H1 (cell line): ENCODE results near the gene SRPRA.

Source experiments
- EGR1 ChIP-seq: IDR thresholded peaks from 2 replicates; pipeline ENCODE4 v1.6.1; 2011; ENCODE audit warnings: low read depth, low read length, borderline replicate concordance
- EP300 ChIP-seq, 2 experiments: IDR thresholded peaks; 1 replicate in 1 of 2; 2 replicates in 1 of 2; pipeline ENCODE4 v1.6.1; 2011 to 2012; ENCODE audit warnings: low read depth in 2 of 2, low read length in 2 of 2, mild to moderate bottlenecking in 2 of 2, borderline replicate concordance in 1 of 2, inconsistent platforms in 1 of 2, moderate library complexity in 1 of 2
- EZH2 ChIP-seq: fragments of 200-600 bp; sonication (generic); IDR thresholded peaks from 2 replicates; pipeline ENCODE4 v1.7.1; 2012; ENCODE audit warnings: low read depth, mild to moderate bottlenecking, moderate library complexity, low read length, inconsistent platforms; ENCODE audit not compliant: severe bottlenecking
- HDAC6 ChIP-seq: IDR thresholded peaks from one replicate; pipeline ENCODE4 v1.7.1; 2012; ENCODE audit warnings: low read depth, mild to moderate bottlenecking, inconsistent platforms, low read length, moderate library complexity
- POLR2A ChIP-seq, 2 experiments: IDR thresholded peaks; 1 replicate in 1 of 2; 2 replicates in 1 of 2; pipeline ENCODE4 v1.6.1; 2011; ENCODE audit warnings: low read depth in 2 of 2, low read length in 2 of 2, mild to moderate bottlenecking in 2 of 2; ENCODE audit errors: control extremely low read depth in 1 of 2
- POLR2AphosphoS5 ChIP-seq: IDR thresholded peaks from 2 replicates; pipeline ENCODE4 v1.6.1; 2011; ENCODE audit warnings: low read depth, low read length
- TAF7 ChIP-seq: optimal IDR thresholded peaks from 2 replicates; pipeline ENCODE3; 2011; ENCODE audit warnings: low read depth, mild to moderate bottlenecking, inconsistent platforms, low read length, moderate library complexity, borderline replicate concordance
- TBP ChIP-seq: IDR thresholded peaks from 2 replicates; pipeline ENCODE4 v1.6.1; 2011; ENCODE audit warnings: low read depth, low read length, improper control_type of control experiment
- TF ChIP-seq, protein P1 (sequence below), 3 experiments: IDR thresholded peaks; 1 replicate in 2 of 3; 2 replicates in 1 of 3; pipeline versions ENCODE4 v1.5.1 to v1.6.1; 2011; ENCODE audit warnings: low read length in 3 of 3, mild to moderate bottlenecking in 3 of 3, inconsistent platforms in 2 of 3, low read depth in 1 of 3, moderate library complexity in 1 of 3; ENCODE audit not compliant: insufficient read depth in 1 of 3; ENCODE audit errors: control extremely low read depth in 1 of 3

DNA sequence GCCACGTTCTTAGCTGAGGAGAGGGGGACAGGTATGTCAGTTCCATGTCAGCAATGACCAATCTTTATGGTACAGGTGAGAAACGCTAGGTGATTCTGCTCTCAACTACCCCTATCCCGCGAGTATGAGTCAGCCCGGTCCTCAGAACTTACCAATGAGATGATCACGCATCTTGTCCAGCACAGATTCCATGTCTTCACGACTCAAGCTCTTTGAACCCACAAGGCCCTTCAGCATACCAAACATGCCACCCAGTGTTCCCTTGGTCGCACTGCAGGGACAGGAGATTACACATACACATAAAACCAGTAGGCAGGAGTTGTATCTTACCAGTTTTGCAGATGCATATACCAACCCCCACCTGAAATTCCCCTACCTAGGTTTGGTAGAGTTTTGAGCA, 2.9 kb downstream of the SRPRA start:
- TF ChIP-seq POLR2AphosphoS5: peak; percentile 56
- TF ChIP-seq, protein P1, sequence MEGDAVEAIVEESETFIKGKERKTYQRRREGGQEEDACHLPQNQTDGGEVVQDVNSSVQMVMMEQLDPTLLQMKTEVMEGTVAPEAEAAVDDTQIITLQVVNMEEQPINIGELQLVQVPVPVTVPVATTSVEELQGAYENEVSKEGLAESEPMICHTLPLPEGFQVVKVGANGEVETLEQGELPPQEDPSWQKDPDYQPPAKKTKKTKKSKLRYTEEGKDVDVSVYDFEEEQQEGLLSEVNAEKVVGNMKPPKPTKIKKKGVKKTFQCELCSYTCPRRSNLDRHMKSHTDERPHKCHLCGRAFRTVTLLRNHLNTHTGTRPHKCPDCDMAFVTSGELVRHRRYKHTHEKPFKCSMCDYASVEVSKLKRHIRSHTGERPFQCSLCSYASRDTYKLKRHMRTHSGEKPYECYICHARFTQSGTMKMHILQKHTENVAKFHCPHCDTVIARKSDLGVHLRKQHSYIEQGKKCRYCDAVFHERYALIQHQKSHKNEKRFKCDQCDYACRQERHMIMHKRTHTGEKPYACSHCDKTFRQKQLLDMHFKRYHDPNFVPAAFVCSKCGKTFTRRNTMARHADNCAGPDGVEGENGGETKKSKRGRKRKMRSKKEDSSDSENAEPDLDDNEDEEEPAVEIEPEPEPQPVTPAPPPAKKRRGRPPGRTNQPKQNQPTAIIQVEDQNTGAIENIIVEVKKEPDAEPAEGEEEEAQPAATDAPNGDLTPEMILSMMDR (IDR thresholded peaks at IDR 0.05; ENCODE audit: control extremely low read depth in 1 of 3, insufficient read depth in 1 of 3, low read depth in 1 of 3, low read length in 3 of 3): no peak
- no peak for TF ChIP-seq HDAC6
- no peak for TF ChIP-seq EGR1
- no peak for TF ChIP-seq EZH2
- TF ChIP-seq EP300 (IDR thresholded peaks at IDR 0.05; ENCODE audit: borderline replicate concordance in 1 of 2, low read depth in 2 of 2, low read length in 2 of 2): no peak
- TF ChIP-seq POLR2A (IDR thresholded peaks at IDR 0.05; ENCODE audit: control extremely low read depth in 1 of 2, low read depth in 2 of 2, low read length in 2 of 2): no peak; a peak in 1 of 3 replicates
- no peak for TF ChIP-seq TBP
- no peak for TF ChIP-seq TAF7
